Measurements from ENCODE around the gene NFIA.

DNA sequence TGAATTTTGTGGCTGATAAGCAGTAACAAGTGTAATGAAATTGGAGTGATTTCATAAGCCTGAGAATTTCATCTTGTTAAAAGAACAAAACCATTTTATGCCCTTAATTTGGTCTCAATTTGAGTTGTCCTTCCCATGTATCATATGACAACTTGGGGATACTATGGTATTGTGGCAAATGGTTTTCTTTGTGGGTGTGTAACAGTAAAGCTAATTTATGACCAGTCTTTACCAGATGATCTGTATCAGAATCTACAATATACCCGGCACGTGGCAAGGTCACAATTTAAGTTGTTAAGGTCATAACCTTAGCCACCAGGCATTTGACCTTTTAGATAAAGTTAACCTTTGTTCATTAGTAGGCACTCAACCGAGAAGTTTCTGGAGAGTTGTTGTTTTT is 9.1 kb downstream of the NFIA start:
- TF ChIP-seq, protein P1, sequence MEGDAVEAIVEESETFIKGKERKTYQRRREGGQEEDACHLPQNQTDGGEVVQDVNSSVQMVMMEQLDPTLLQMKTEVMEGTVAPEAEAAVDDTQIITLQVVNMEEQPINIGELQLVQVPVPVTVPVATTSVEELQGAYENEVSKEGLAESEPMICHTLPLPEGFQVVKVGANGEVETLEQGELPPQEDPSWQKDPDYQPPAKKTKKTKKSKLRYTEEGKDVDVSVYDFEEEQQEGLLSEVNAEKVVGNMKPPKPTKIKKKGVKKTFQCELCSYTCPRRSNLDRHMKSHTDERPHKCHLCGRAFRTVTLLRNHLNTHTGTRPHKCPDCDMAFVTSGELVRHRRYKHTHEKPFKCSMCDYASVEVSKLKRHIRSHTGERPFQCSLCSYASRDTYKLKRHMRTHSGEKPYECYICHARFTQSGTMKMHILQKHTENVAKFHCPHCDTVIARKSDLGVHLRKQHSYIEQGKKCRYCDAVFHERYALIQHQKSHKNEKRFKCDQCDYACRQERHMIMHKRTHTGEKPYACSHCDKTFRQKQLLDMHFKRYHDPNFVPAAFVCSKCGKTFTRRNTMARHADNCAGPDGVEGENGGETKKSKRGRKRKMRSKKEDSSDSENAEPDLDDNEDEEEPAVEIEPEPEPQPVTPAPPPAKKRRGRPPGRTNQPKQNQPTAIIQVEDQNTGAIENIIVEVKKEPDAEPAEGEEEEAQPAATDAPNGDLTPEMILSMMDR (IDR thresholded peaks at IDR 0.05) = no peak
- TF ChIP-seq POLR2AphosphoS5 (IDR thresholded peaks at IDR 0.05) (no peak), POLR2A (IDR thresholded peaks at IDR 0.05) (no peak), EP300 (IDR thresholded peaks at IDR 0.05) (no peak)
